Lower leg skin (tissue), 4 donors: Measurements from ENCODE around the gene RSPH1. TPM values are rescaled to one million over a fixed set of nuclear protein-coding genes. Genes with fewer than 3 reads are reported as not detected.

Source experiments
- DNase-seq, 2 donors: peaks; one replicate each; pipeline ENCODE4 v3.0.0-alpha.2; 2019; ENCODE audit warnings: low spot score in 2 of 2
- H3K4me3 ChIP-seq: fragments of 200-600 bp; sonication (generic); 2 replicates; pipeline ENCODE4 v1.5.1; 2017; ENCODE audit warnings: mild to moderate bottlenecking, low read depth; ENCODE audit not compliant: poor library complexity, severe bottlenecking
- CTCF ChIP-seq, 3 donors: fragments of 450-650 bp; IDR thresholded peaks; one replicate each; pipeline ENCODE4 v1.5.1; 2016; ENCODE audit warnings: antibody characterized with exemption in 3 of 3, mild to moderate bottlenecking in 3 of 3, moderate library complexity in 2 of 3
- POLR2A ChIP-seq, 2 donors: fragments of 450-650 bp; IDR thresholded peaks; one replicate each; pipeline ENCODE4 v1.6.1; 2016 to 2017; ENCODE audit warnings: antibody characterized with exemption in 2 of 2, mild to moderate bottlenecking in 1 of 2, moderate library complexity in 1 of 2
- WGBS, 2 donors: methylation state at CpG; one replicate each; pipeline ENCODE4 v1.1.5; 2018; 5-methylcytosine and 5-hydroxymethylcytosine counted together
- intact Hi-C: fragments of 100-400 bp; cut with DNase I; formaldehyde crosslinking; loops from one replicate; pipeline ENCODE4 v1.15.0; 2023; ENCODE audit warnings: low total_unique reads
- total RNA-seq, 4 donors: library from RNA; depleted of rRNA; stranded (reverse); fragments of >200 nt; gene quantifications; one replicate each; pipeline ENCODE4 v1.1.0, GENCODE V29; 2016

RSPH1 gene
- total RNA-seq, 4 donors from 2014 or later = 0.34 to 3.7 (median 2.1) TPM

- no peak for DNase-seq
- no peak for TF ChIP-seq POLR2A (IDR thresholded peaks at IDR 0.05)
- H3K4me3 ChIP-seq = no peak overlapping the region
- intact Hi-C loops = no loop called here
- WGBS, 2 donors = 84 to 89% methylated on average over 22 of the region's 22 CpGs
Observed at GRCh38 chr21:42452401-42453223, 43.4 kb downstream of the RSPH1 start.

DNA sequence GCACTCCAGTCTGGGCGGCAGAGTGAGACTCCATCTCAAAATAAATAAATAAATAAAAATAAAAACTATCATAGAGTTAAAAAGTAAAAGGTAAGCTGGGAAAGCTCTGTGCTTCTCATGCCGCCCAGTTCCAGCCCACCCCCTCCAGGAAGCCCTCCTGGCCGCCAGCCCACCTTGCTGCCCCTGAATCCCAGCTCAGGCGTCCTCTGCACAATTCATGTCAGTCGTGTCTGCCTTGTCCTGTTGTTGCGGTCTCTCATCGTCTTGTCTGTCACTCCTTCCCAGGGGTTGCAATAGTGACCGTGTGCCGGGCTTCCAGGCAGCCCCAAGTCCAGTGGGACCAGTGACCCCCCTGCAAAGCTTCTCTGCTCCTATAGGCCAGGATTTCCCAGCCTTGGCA is 44.1 kb downstream of the RSPH1 start:
- no peak overlapping the region for H3K4me3 ChIP-seq
- 92% methylated on average over 9 of the region's 9 CpGs for WGBS, 2 donors
- TF ChIP-seq CTCF (IDR thresholded peaks at IDR 0.05) (no peak), POLR2A (IDR thresholded peaks at IDR 0.05) (no peak)
- no peak for DNase-seq
- intact Hi-C loops = no loop called here

DNA sequence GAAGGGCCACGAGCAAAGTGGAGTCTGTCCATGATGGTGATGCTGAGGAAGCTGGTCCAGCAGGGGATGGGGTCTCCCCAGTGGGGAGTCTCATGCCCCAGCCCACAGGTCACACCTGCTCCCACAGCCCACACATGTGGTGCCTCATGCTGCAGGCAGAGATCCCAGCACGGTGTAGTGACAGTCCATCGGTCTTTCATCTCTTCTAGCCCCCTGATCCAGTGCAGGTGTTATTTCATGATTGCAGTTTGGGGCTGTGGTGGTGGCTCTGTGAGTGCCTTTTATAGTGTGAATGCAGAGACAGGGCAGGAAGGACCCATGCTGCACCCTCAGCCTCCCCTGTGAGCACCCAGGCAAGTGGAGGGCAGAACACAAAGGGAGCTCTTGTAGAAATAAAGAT is 47.3 kb downstream of the RSPH1 start:
- DNase-seq = no peak
- TF ChIP-seq POLR2A (IDR thresholded peaks at IDR 0.05) (no peak), CTCF (IDR thresholded peaks at IDR 0.05) (no peak)
- H3K4me3 ChIP-seq = no peak overlapping the region
- intact Hi-C loops = loop anchor here (10.0 kb wide), 1 partner anchor 134 kb away; the partner anchor contains the start of gene TFF3
- WGBS, 2 donors = 64 to 74% methylated on average over 3 of the region's 3 CpGs

GRCh38 chr21:42447732-42448131 is 48.3 kb downstream of the RSPH1 start:
- TF ChIP-seq CTCF (IDR thresholded peaks at IDR 0.05) = no peak
- no peak for TF ChIP-seq POLR2A (IDR thresholded peaks at IDR 0.05)
- WGBS, 2 donors = 91% methylated on average over 10 of the region's 10 CpGs
- H3K4me3 ChIP-seq = no peak overlapping the region
- no peak for DNase-seq
- intact Hi-C loops = loop anchor here (10.0 kb wide), 1 partner anchor 133 kb away; the partner anchor contains the start of gene TFF3

GRCh38 chr21:42447182-42447581 is 48.8 kb downstream of the RSPH1 start:
- intact Hi-C loops = loop anchor here (10.0 kb wide), 1 partner anchor 132 kb away; the partner anchor contains the start of gene TFF3
- WGBS, 2 donors = 76 to 77% methylated on average over 14 of the region's 14 CpGs
- TF ChIP-seq POLR2A (IDR thresholded peaks at IDR 0.05) (no peak), CTCF (IDR thresholded peaks at IDR 0.05) (no peak)
- H3K4me3 ChIP-seq = no peak overlapping the region
- DNase-seq = no peak

GRCh38 chr21:42446531-42446930 is 49.5 kb downstream of the RSPH1 start:
- no peak overlapping the region for H3K4me3 ChIP-seq
- no peak for DNase-seq
- intact Hi-C loops = loop anchor here (10.0 kb wide), 1 partner anchor 132 kb away; the partner anchor contains the start of gene TFF3
- no peak for TF ChIP-seq CTCF (IDR thresholded peaks at IDR 0.05)
- TF ChIP-seq POLR2A (IDR thresholded peaks at IDR 0.05) = no peak
- WGBS, 2 donors = 88 to 97% methylated on average over 4 of the region's 4 CpGs
